Lung microvascular endothelial cell (primary cell): ENCODE results near the gene MAN2A2. TPM values are rescaled to one million over a fixed set of nuclear protein-coding genes. Genes with fewer than 3 reads are reported as not detected.
"Not testable (repeated sequence)": the region's sequence is repeated elsewhere in the genome, so short reads cannot be mapped to it uniquely, and the experiment has no call there.

Experiments used
- DNase-seq, 2 donors: peaks; one replicate each; pipeline versions ENCODE4 v3.0.0 to v3.0.0-alpha.2; 2010; ENCODE audit warnings: low read depth in 2 of 2
- total RNA-seq: library from RNA; depleted of rRNA; stranded (reverse); fragments of >200 nt; gene quantifications from 2 replicates; pipeline ENCODE4 v1.2.1, GENCODE V29; 2014

Gene MAN2A2
- total RNA-seq, 1 donor from 2014 or later, result 28.8 TPM

DNA sequence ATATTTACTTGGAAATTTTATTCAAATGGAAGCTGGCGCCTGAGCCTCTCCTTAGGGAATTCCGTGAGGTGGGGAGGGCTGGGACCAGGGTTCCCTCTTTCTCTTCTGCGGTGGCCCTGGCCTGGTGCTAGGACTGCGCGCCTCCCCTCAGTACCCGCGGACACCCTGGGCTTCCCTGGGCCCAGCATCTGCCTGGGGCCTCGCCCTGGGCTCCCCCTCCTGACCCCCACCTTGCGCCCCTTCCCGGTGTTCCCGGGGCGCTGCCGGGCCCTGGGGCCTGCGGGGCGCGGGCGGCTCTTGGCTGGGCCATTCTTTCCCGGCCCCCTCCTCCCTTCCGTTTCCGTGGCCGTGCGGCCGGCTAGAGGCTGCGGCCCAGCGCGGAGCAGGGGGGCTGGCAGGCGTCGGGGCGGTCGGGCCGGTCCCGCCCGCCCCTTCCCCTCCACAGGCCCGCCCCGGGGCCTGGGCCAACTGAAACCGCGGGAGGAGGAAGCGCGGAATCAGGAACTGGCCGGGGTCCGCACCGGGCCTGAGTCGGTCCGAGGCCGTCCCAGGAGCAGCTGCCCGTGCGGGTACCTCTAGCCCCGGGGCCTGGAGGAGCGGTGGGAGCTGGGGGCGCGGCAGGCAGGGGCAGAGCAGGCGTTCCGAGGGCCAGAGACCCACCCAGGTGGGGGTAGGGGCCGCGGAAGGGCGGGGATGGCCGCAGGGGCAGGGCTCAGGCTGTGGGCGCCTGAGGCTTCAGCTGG is 19.0 kb upstream of the MAN2A2 start, which contains the start of gene FES:
FES (plus strand) TSS at position 529 of the 743 bp plus-strand sequence. CDS start 542 bp downstream, outside the sequence.
- peak; percentile 76 to 84 for DNase-seq

DNA sequence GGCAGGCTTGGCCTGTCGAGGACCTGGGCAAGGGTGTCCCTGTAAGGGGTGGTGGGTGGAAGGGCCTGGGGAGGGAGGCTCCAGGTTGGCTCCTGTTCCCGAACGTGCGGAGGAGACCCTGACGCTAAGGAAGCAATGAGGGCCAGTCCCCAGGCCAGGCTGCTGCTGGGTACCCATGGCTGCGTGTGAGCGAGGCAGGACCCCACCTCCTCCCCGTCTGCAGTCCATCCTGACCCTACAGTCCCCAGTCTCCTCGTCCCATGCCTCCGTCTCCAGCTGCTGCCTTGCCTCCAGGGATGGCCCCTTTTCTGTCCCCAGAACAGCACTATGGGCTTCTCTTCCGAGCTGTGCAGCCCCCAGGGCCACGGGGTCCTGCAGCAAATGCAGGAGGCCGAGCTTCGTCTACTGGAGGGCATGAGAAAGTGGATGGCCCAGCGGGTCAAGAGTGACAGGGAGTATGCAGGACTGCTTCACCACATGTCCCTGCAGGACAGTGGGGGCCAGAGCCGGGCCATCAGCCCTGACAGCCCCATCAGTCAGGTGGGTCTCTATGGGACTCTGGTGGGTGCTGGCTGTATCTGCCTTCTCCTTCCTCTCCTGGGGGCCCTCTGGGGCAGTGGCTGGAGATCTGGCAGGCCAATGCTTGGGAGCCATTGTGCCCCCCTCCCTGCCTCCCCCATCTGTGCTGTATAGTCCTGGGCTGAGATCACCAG is 18.2 kb upstream of the MAN2A2 start:
- DNase-seq, result peak; percentile 16 to 25

DNA sequence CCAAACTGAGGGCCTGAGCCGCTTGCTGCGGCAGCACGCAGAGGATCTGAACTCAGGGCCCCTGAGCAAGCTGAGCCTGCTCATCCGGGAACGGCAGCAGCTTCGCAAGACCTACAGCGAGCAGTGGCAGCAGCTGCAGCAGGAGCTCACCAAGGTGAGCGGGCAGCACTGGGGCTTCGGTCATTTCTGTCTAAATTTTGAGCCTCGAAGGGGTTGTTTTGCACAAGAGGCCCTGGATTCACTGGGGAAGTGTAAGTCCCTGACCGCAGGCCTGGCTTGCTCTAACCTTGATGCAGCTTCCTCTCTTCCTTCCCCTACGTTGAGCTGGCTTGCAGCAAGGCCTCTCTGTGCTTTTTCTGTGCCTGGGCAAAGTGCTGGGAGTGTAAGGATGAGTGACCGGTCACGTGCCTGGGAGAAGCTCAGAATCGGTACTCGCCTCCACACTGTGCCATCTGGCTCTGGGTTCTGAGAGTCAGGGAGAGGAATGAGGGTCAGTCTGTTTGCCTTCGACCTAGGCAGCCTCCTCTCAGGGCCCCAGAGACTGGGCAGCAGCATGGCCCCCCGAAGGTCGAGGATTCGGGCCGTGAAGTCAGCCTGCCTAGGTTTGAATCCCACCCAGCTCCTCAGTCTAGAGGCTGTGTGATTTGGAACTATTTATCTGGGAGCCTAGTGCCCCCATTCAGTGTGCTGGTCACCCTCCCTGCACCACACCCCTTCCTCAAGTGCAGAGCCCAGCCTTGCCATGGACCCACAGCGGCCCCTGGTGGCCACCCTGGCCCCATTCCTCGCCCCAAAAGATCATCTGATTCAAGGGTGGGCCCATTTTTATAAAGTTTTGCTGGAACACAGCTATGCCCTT is 17.4 kb upstream of the MAN2A2 start:
- DNase-seq, result peak; percentile 76 to 82

DNA sequence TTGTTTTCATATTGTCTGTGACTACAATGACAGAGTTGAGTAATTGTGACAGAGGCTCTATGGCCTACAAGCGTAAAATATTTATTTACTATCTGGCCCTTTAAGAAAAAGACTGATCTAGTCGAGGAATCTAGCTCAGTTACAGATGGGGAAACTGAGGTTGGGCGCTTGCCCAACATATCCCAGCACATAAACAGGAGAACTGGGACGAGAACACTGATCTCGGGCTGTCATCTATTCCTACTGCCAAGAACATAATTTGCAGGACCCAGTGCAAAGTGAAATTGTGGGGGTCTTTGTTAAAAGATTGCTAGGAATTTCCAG is 16.8 kb upstream of the MAN2A2 start:
- no peak for DNase-seq

DNA sequence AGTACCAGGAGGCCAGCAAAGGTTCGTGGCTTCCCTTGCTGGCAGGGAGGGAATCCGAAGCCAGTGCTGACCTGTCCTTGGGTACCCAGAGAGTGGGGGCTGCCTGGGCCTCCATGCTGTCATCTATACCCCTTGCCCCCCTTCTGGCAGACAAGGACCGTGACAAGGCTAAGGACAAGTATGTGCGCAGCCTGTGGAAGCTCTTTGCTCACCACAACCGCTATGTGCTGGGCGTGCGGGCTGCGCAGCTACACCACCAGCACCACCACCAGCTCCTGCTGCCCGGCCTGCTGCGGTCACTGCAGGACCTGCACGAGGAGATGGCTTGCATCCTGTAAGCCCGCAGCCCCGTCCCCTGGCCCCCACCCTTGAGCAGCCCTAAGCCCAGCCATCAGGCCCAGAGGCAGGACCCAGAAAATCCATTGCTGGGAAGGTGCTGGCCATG is 16.0 kb upstream of the MAN2A2 start:
- no peak for DNase-seq

GRCh38 chr15:90889313-90889730 is 13.8 kb upstream of the MAN2A2 start:
- no peak for DNase-seq

GRCh38 chr15:90889736-90890456 is 13.2 kb upstream of the MAN2A2 start:
- DNase-seq, result no peak

DNA sequence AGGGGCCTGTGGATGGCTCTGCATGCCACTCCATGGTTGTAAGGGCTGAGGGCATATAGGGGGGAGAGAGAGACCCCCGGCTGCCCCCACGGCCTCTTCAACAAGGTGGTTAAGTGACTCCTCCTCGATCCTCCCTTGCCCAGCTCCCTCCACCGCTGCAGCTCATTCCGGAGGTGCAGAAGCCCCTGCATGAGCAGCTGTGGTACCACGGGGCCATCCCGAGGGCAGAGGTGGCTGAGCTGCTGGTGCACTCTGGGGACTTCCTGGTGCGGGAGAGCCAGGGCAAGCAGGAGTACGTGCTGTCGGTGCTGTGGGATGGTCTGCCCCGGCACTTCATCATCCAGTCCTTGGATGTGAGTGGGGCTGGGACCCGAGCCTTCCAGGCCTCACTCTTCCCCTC is 12.3 kb upstream of the MAN2A2 start:
- no peak for DNase-seq

GRCh38 chr15:90891346-90891949 is 11.7 kb upstream of the MAN2A2 start:
- DNase-seq, result no peak

GRCh38 chr15:90892023-90892422 is 11.1 kb upstream of the MAN2A2 start:
- no peak for DNase-seq

DNA sequence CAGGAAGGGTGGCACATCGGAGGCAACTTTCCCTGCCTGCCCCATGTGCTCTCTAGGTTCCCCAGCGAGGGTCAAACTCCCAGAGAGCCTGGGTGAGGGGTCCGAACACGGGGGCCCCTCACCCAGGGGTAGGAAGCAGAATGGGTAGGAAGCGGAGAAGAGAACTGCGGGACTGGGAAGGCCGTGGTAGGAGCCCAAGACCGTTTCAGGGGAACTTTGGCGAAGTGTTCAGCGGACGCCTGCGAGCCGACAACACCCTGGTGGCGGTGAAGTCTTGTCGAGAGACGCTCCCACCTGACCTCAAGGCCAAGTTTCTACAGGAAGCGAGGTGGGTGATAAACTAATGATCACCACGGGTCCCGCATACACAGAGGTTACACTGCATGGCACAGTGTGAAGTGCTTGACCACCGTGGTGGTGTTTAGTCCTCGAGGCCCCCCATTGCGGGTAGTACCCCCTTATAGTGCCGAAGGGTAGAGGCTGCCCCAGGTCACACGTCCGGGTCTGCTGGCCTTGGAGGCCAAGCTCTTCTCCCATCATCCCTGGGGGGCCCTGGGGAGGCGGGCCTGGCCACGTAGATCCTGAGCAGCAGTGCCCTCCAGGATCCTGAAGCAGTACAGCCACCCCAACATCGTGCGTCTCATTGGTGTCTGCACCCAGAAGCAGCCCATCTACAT is 10.5 kb upstream of the MAN2A2 start:
- no peak for DNase-seq

DNA sequence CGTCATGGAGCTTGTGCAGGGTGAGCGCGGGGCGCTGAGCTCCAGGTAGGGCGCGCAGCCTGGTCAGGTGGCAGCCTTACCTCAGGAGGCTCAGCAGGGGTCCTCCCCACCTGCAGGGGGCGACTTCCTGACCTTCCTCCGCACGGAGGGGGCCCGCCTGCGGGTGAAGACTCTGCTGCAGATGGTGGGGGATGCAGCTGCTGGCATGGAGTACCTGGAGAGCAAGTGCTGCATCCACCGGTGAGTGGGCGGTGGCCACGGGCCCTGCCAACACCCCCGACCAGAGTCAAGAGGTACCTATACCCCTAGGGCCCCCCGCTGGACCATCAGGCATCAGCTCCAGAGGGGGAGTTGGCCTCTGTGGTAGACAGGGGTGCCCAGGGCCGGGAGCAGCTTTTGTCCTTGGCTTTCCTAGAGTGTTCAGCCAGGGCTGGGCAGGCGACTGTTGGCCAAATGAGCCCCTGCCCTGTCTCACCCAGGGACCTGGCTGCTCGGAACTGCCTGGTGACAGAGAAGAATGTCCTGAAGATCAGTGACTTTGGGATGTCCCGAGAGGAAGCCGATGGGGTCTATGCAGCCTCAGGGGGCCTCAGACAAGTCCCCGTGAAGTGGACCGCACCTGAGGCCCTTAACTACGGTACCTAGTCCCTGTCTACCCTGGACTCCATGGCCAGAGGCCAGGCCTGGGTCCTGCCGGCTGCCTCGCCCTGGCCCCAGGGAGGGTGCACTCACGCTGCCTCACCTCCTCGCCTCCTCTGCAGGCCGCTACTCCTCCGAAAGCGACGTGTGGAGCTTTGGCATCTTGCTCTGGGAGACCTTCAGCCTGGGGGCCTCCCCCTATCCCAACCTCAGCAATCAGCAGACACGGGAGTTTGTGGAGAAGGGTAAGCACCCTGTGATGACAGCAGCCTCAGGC is 9.7 kb upstream of the MAN2A2 start:
- no peak for DNase-seq

DNA sequence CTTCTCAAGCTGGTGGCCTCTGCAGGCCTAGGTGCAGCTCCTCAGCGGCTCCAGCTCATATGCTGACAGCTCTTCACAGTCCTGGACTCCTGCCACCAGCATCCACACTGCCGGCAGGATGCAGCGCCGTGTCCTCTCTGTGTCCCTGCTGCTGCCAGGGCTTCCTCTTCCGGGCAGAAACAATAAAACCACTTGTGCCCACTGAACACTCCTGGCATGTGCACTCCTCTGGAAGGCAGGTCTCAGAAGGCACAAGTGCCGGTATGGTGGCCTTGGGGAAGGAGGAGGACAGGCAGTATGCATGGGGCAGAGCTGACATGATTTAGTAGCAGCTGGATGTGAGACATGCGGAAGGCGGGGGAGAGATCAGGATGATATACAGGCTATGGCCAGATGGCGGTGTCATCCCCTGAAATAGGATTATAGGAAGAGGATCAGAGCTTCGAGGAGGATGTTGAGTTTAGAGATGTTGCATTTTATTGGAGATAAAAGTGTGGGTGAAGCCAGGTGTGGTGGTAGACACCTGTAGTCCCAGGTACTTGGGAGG is 7.5 kb upstream of the MAN2A2 start:
- peak; percentile 46 to 83 for DNase-seq

DNA sequence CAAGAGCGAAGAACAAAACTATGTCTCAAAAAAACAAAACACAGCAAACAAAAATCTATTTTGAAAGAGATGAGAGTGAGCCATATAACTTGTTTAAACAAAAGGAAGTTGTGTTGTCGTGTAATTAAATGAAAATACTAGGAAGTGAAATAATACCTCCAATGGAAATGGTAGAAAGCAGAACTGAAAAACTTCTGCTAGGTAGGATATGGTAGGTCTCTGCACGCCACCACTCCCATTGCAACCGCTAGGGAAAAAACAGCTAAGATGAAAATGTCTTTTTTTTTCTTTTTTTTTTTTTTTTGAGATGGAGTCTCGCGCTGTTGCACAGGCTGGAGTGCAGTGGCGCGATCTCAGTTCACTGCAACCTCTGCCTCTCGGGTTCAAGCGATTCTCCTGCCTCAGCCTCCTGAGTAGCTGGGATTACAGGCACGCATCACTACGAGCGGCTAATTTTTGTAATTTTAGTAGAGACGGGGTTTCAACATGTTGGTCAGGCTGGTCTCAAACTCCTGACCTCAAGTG is 5.9 kb upstream of the MAN2A2 start:
- DNase-seq, result not testable (repeated sequence)

GRCh38 chr15:90901175-90902039 is 1.7 kb upstream of the MAN2A2 start:
- peak in 1 of 2 donors; percentile 9 for DNase-seq

DNA sequence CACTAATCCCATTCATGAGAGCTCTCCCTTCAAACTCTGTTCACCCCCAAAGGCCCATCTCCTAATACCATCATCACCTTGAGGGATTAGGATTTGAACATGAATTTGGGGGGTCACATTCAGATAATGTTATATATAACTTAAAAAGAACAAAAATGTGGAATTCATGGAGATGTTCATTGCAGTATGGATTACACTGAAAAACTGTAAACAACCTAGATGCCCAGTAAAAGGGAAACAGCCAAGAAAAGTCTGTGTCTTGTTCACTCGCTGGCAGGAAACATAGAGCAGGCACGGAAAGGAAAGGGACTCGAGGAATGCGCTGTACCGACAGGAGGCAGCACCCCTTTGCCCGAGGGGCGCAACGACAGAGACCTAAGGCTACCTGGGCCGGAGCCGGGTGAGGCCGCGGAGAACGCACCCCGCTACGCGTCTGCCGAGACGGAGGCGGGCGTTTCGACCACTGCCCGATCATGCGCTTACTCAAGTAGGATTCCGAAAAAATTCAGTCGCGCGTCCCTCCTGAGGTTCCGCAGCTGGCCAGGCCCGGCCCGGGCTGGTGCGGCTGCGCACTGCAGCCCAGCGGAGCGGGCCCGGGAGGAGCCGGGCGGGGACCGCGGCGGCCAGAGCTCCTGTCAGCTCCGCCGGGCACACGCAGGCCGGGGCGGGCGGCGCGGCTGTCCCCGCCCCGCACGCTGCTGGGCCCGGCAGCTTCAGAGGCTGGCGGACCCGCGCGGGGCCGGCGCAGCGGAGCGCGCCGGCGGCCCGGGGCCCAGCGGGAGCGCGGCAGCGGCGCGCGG is 862 bp upstream of the MAN2A2 start:
- DNase-seq, result peak; percentile 82 to 83
